Ovary (tissue), 9 donors: Measurements from ENCODE around the gene GNAL. TPM values are rescaled to one million over a fixed set of nuclear protein-coding genes. Genes with fewer than 3 reads are reported as not detected.

Experiments used
- DNase-seq, 5 donors: peaks; one replicate each; pipeline ENCODE4 v3.0.0-alpha.2; 2019 to 2020
- H3K27ac ChIP-seq, 2 donors: fragments of 200-600 bp; one replicate each; pipeline versions ENCODE4 v1.5.1 to v1.8.0; 2019 to 2022
- H3K27me3 ChIP-seq: fragments of 200-600 bp; one replicate; pipeline ENCODE4 v1.8.0; 2022
- H3K36me3 ChIP-seq: fragments of 200-600 bp; sonication (generic); one replicate; pipeline ENCODE4 v1.5.1; 2019
- H3K4me1 ChIP-seq: one replicate; pipeline ENCODE4 v1.8.1; 2013; ENCODE audit warnings: mild to moderate bottlenecking, moderate library complexity; ENCODE audit not compliant: insufficient read depth
- H3K4me3 ChIP-seq: fragments of 200-600 bp; sonication (generic); one replicate; pipeline ENCODE4 v1.5.1; 2017
- H3K9me3 ChIP-seq, 2 donors: fragments of 200-600 bp in 1 of 2; sonication (generic) in 1 of 2; one replicate each; pipeline versions ENCODE4 v1.5.1 to v1.8.1; 2013 to 2019; ENCODE audit warnings: mild to moderate bottlenecking in 1 of 2, moderate library complexity in 1 of 2
- CTCF ChIP-seq, 3 donors: fragments of 450-650 bp in 2 of 3; fragments of 200-600 bp in 1 of 3; IDR thresholded peaks; one replicate each; pipeline versions ENCODE4 v1.5.1 to v1.8.0; 2016 to 2022; ENCODE audit warnings: antibody characterized with exemption in 3 of 3, mild to moderate bottlenecking in 1 of 3
- EP300 ChIP-seq: sonication (generic); formaldehyde crosslinking; IDR thresholded peaks from one replicate; pipeline ENCODE4 v1.6.1; 2017; ENCODE audit warnings: antibody characterized with exemption
- POLR2A ChIP-seq: fragments of 450-650 bp; IDR thresholded peaks from one replicate; pipeline ENCODE4 v1.6.1; 2017; ENCODE audit warnings: antibody characterized with exemption, mild to moderate bottlenecking, moderate library complexity
- WGBS, 3 donors: extraction: QIAGEN DNeasy Blood & Tissue Kit in 1 of 3; methylation state at CpG; one replicate each; pipeline versions ENCODE4 v1.1.5 to v1.1.7; 2013 to 2017; 5-methylcytosine and 5-hydroxymethylcytosine counted together
- intact Hi-C, 4 donors: fragments of 100-400 bp; cut with DNase I; formaldehyde crosslinking; loops; one replicate each; pipeline versions ENCODE4 v1.11.0 to v1.15.1; 2022 to 2023
- polyA plus RNA-seq, 2 donors: library from polyadenylated mRNA; stranded (reverse); fragments of 200-250 nt in 1 of 2; fragments of 350-450 nt in 1 of 2; fragmentation: Illumina TruSeq in 1 of 2; extraction: RNeasy Lipid Tissue Mini Kit (QIAGEN cat#74804) in 1 of 2; gene quantifications; one replicate each; pipeline ENCODE4 v1.2.3, GENCODE V29; 2013 to 2014
- total RNA-seq, 7 donors: library from RNA; depleted of rRNA in 2 of 7; stranded (reverse); fragments of >200 nt in 2 of 7; fragmentation: NEBNext Ultra II Directional in 3 of 7; extraction: Animal tissue kit (Norgen Biotek cat#: 25700) in 3 of 7; gene quantifications; one replicate each; pipeline versions ENCODE4 v1.1.0 to v1.2.4, GENCODE V29; 2016 to 2023
- donor health status: DM: no; HTN: no; CAD: no; lungs with moderate emphysema.
- donor health status: DM: no; HTN: no; CAD: no.
- donor health status: Bipolar disorder and iron deficiency.
- donor health status: DM: yes; HTN: yes; CAD: no.
- donor health status: DM: no; HTN: no; CAD: no.
- donor health status: DM: yes; HTN: yes; CAD: no.

Gene GNAL
- total and polyA plus RNA-seq, 9 donors: 1.6 to 15.4 (median 3.4) TPM

- WGBS, 3 donors: 71 to 74% (median 72%) methylated on average over 6 of the region's 6 CpGs
- H3K27ac ChIP-seq: no peak overlapping the region
- TF ChIP-seq CTCF (IDR thresholded peaks at IDR 0.05) (no peak), EP300 (no peak), POLR2A (no peak)
- no peaks in the 10 kb centered on the region for H3K36me3 ChIP-seq
- no peak overlapping the region for H3K4me3 ChIP-seq
- no peak for DNase-seq
- no peaks in the 10 kb centered on the region for H3K4me1 ChIP-seq
- H3K27me3 ChIP-seq: no peaks in the 10 kb centered on the region
- no peaks in the 10 kb centered on the region for H3K9me3 ChIP-seq
- intact Hi-C loops: no loop called here
These were observed 173.5 kb downstream of the GNAL start for GRCh38 chr18:11862468-11863137.

GRCh38 chr18:11864471-11864870, 175.4 kb downstream of the GNAL start:
- WGBS, 3 donors: 75 to 92% (median 83%) methylated on average over 2 of the region's 2 CpGs
- H3K9me3 ChIP-seq: no peaks in the 10 kb centered on the region
- no peak for DNase-seq
- no peaks in the 10 kb centered on the region for H3K4me1 ChIP-seq
- intact Hi-C loops: no loop called here
- H3K36me3 ChIP-seq: no peaks in the 10 kb centered on the region
- H3K27me3 ChIP-seq: no peaks in the 10 kb centered on the region
- TF ChIP-seq CTCF (IDR thresholded peaks at IDR 0.05): no peak
- TF ChIP-seq POLR2A: no peak
- TF ChIP-seq EP300: no peak
- H3K27ac ChIP-seq: no peak overlapping the region
- no peak overlapping the region for H3K4me3 ChIP-seq

- H3K4me3 ChIP-seq: no peak overlapping the region
- 90 to 93% (median 90%) methylated on average over 11 to 12 of the region's 12 CpGs for WGBS, 3 donors
- intact Hi-C loops: no loop called here
- H3K4me1 ChIP-seq: no peaks in the 10 kb centered on the region
- H3K9me3 ChIP-seq: no peaks in the 10 kb centered on the region
- H3K36me3 ChIP-seq: no peaks in the 10 kb centered on the region
- no peaks in the 10 kb centered on the region for H3K27me3 ChIP-seq
- no peak for DNase-seq
- TF ChIP-seq CTCF (IDR thresholded peaks at IDR 0.05): no peak
- TF ChIP-seq POLR2A: no peak
- no peak for TF ChIP-seq EP300
- H3K27ac ChIP-seq: no peak overlapping the region
These were observed 176.0 kb downstream of the GNAL start for GRCh38 chr18:11865071-11865470.

GRCh38 chr18:11866329-11866728, 177.3 kb downstream of the GNAL start:
- TF ChIP-seq POLR2A (no peak), EP300 (no peak), CTCF (IDR thresholded peaks at IDR 0.05) (no peak)
- H3K4me1 ChIP-seq: no peaks in the 10 kb centered on the region
- H3K9me3 ChIP-seq: no peaks in the 10 kb centered on the region
- WGBS, 3 donors: 75 to 84% (median 78%) methylated on average over 10 of the region's 10 CpGs
- intact Hi-C loops: no loop called here
- no peak for DNase-seq
- H3K4me3 ChIP-seq: no peak overlapping the region
- H3K36me3 ChIP-seq: no peaks in the 10 kb centered on the region
- H3K27ac ChIP-seq: no peak overlapping the region
- no peaks in the 10 kb centered on the region for H3K27me3 ChIP-seq
